G401.6 (cell line): ENCODE measurements around the gene CALN1.
"Not testable (repeated sequence)": the region's sequence is repeated elsewhere in the genome, so short reads cannot be mapped to it uniquely, and the experiment has no call there.

Experiments used
- FAIRE-seq: peaks from 2 replicates; lab custom pipeline; 2012; peaks lifted over from hg19 to GRCh38; lab: Jason Lieb, UNC

Gene CALN1

DNA sequence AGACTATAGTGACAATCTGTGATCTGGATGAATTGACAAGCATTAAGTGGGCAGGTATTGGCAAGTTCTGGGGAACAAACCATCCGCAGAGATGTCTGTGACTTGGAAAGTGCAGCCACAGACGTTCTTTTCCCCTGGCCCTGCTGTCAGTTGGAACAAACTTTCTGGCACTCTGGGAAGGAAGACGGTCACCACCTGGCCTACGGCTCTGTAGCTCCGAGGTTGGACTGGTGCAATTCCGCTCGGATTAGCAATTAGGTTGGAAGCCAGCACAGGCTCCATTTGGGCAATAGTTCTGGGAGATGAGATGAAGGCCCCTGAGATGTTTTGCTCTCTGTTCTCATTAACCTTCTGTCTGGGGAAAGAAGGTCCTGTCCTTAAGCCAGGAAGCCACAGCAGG, 437.5 kb downstream of the CALN1 start:
- no peak for FAIRE-seq

DNA sequence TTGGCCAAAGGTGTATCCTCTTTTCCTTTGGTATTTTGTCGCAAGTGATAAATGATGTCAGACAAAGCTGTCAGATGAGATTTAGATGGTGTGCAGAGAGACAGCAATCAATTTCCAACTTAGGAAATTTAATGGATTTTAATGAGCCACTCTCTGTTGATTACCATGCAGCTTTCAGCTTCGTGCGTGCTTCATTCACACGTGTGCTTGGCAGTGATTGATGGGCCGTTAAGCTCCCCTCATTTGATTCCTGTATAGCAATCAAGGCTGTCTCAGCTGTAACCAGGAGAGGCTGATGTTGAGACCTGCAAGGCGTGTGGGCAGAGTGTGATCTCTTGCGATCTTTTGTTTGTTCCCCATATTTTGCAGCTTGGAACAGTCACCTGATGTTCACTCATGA, 439.6 kb downstream of the CALN1 start:
- no peak for FAIRE-seq

DNA sequence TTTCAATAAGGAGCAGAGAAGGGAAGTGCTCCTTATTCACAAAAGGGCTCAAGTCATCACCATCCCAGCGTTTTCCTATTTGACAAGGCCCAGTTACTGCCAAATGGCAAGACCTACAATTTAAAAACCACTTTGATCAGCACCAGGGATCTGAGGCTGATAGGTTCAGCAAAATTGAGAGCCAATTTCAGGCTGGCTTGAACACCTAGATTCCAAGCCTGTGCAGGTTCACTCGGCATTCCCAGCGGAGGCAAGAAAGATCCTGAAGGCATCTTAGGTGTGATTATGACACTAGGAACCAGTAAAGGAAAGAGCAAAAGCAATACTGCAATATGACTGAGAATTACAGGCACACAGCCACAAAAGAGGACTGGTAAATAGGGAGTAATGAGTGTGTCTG, 441.4 kb downstream of the CALN1 start:
- no peak for FAIRE-seq

DNA sequence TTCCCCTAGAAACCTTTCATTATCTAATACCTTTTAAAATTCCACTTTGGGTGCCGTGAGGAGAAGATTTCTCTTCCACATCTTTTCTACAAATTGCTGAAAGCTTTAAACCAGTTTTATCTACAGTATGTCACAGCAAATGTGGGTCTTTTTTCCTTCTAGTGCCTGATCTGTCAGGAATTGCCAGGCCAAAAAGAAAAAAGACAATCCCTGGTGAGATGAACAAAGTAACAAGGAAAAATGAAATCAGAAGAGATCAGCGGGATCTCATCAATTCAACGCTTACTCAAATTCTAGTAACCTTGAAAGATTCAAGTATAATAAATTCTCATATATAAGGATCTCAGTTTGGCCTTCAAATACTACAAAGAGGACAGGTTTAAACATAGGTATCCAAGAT, 449.5 kb downstream of the CALN1 start:
- no peak for FAIRE-seq

DNA sequence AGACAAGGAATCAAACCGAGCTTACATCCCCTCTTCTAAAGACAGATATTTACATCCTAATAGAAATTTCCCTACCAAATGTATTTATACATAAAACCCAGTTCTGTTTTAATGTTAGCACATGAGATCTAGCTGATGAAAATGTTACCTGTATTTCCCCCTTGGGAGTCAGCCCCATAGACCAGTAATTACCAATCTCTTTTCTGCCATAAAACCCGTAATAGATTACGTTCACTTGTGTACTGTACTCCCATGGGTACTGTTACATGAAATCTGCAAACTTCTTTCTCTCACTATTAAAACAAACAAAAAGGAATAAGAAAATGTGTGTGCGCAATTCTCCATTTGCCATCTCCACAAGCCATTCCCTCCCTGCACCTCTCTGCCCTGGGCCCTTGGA, 450.9 kb downstream of the CALN1 start:
- FAIRE-seq = no peak

DNA sequence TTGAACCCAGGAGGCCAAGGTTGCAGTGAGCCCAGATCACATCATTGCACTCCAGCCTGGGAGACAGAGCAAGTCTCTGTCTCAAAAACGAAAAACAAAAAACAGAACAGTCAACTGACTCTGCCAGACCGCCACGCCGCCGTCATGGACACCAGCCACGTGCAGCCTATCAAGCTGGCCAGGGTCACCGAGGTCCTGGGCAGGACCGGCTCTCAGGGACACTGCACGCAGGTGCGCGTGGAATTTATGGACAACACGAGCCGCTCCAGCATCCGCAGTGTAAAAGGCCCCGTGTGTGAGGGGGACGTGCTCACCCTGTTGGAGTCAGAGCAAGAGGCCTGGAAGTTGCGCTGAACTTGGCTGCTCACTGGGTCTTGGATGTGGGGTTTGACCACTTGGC, 470.0 kb downstream of the CALN1 start:
- FAIRE-seq = no peak

DNA sequence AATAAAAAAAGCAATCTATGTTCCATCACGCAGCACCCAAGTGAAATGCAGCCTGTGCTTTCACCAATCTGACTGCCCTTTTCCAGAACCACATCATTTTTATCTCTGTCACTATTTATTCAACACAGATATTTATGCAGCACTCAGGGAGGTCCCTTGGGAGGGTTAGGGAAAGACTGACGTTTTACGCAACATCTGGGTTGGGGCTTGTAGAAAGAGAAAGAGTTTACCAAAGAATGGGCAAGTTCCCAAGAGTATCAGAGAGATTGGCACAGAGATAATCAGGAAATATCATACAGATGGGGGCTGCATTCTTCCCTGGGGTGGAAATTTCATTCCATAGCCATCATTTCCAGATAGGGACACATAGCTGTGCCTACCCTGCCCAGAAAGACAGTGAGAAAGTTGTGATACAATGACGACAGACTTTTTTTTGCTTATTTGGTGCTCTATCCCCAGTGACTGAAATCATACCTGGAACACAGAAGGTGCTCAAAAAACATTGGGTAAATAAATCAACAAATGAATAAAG, 474.2 kb downstream of the CALN1 start:
- no peak for FAIRE-seq

DNA sequence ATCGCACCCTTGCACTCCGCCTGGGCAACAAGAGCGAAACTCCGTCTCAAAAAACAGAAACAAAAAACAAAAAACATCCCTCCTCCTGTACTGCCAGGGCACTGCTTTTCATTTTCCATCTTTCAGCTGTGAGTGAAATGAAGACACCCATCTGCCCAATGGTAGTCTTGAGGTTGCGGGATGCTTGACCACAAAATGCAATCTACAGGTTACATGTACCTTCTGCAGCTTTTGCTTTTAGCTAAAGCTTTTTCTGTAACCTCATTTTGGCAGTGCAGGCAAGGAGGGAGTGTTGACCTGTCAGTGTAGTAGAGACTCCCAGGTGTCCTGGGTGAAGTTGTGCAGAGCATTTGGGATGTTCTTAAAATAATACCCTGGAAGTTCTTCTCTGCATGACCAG, 476.5 kb downstream of the CALN1 start:
- FAIRE-seq = no peak

DNA sequence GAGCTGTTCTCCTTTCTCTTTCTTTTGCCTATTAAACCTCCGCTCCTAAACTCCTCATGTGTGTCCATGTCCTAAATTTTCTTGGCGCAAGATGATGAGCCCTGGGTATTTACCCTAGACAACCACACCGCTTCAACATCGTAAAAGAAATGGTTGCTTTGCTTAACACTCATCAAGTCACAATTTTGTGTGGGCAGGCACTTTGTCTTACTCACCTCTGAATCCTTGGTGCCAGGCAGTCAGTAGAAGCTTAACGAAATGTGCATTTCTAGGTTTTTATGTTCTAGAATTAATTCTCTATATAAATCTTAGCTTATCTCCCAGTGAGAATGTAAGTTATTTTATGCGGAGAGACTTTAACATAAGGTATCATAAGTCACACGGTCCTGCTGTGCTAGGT, 478.7 kb downstream of the CALN1 start:
- no peak for FAIRE-seq

DNA sequence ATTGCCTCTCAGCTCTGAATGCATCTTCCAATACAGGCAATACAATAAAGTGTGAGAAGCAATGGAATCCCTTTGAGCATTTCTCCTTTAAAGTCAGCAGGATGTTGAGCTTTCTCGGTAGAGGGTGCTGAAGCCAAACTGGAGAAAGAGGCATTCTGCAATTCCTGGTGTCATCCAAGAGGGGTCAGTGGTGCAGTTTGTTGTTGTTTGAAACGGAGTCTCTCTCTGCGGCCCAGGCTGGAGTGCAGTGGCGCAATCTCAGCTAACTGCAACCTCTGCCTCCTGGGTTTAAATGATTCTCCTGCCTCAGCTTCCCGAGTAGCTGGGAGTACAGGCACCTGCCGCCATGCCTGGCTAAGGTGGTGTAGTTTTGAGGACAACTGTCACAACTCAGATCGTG, 486.5 kb downstream of the CALN1 start:
- no peak for FAIRE-seq

DNA sequence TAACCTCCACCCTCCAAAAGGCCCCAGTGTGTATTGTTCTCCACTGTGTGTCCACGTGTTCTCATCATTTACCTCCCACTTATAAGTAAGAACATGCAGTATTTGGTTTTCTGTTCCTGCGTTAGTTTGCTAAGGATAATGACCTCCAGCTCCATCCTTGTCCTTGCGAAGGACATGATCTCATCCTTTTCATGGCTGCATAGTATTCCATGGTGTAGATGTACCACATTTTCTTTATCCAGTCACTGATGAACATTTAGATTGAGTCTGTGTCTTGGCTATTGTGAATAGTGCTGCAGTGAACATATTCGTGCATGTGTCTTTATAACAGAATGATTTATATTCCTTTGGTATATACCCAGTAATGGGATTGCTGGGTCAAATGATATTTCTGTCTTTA, 497.9 kb downstream of the CALN1 start:
- FAIRE-seq = not testable (repeated sequence)

DNA sequence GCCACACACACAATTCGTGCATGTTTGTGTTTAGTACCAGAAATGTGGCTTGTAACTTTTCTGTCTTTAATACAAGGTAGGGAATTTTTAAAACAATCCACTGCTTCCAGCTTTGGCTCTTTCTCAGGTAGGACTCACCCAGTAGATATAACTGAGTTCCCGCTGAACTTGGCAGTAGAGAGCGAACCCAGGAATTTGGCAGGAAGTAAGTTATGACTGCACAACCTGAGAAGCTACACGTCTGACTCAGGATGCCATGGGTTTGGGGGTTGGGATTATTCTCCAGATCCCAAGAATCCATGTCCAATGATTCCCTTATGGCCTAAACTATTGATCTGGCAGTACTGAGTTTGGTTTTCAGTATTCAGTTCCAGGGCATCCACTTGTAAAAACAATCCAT, 499.7 kb downstream of the CALN1 start:
- no peak for FAIRE-seq

DNA sequence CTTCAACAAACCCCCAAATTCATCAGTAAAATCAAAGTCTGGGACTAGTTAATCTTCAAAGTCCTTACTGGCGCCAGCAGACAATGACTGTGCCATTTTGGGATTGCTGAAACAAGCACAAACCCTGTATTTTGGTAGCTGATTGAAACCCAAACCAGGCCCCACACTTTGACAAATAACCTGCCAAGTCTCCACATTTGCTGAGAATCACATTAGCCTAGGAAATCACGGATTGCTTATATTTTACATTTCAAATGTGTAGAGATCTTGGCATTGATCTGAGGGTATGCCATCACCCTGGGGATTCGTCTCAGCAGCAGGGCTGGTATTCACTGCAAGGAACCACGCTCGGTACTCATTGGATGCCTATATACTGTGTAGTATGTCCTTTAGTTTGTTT, 501.1 kb downstream of the CALN1 start:
- no peak for FAIRE-seq

DNA sequence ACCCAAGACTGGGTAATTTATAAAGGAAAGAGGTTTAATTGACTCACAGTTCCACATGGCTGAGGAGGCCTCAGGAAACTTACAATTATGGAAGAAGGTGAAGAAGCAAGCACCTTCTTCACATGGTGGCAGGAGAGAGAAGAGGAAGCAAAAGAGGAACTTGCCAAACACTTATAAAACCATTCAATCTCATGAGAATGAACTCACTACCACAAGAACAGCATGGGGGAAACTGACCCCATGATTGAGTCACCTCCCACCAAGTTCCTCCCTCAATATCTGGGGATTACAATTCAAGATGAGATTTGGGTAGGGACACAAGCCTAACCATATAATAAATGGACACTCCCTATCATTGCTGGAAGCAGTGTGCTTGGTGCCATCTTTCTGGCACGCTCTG, 506.3 kb downstream of the CALN1 start:
- no peak for FAIRE-seq

DNA sequence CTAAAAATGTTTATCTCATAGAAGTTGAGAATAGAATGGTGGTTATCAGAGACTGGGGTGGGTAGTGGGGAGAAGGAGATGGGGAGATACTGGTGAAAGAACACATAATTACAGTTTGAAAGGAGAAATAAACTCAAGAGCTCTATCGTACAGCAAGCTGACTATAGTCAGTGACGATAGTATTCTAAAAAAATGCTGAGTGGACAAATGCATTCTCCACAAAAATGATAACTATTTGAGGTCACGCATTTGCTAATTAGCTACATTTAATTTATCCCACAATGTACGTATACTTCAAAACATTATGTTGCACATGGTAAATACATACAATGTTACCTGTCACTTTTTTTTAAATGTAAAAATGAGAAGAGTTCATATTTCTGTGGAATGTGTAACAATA, 507.7 kb downstream of the CALN1 start:
- FAIRE-seq = no peak

DNA sequence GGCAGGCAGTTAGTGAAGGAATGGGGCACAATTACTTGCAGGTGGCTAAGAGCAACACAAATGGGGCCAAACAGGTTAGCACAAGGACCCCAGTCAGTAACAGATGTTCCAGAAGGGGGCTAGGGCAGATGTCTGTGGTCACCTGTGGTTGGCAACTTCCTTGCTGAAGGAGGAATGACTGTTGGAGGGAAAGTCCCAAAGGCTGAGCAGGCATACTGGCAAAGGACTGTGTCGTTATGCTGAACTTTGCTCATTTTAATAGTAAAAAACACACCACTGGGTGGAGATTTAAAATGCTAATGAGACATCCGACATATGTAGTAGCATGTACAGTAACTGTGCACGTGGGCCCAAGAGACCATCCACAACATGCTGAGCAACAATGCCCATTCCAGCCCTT, 511.6 kb downstream of the CALN1 start:
- no peak for FAIRE-seq

DNA sequence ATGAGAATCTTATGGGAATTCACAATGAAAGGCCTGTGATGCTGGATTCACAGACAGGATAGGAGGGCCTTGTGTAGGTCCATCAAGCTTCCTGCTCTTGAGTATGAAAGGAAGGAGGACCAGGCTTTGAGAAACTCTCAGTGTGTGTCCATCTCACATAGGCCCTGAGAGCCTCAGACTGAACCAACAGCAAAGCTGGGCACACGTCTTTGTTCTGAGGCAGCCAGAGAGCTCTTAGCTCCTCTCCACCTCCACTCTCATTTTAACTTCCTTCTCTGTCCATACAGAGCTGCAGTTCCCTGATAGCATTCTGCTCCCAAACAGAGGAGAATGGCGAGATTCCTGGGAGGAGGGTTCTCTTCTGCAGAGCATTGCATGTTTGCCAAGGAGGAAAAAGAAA, 515.6 kb downstream of the CALN1 start:
- FAIRE-seq = no peak

DNA sequence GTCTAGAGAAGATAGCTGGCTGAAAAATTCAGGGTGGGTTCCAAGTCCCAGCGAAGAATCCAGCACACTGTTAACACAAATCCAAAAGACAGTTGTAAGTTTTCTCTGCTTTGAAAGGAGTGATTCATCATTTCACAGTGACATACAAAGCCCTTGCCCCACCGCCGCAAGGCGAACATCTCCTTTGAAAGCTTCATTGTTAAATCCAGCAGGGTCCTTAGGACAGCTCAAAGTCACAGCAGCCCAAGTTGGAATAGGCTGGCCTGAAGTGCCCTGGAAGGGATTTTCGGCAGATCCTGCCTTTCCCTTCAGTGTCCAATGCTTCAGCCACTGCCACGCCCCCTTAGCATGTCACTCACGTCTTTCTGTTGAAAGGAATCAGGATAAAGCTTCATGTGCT, 526.1 kb downstream of the CALN1 start:
- no peak for FAIRE-seq

DNA sequence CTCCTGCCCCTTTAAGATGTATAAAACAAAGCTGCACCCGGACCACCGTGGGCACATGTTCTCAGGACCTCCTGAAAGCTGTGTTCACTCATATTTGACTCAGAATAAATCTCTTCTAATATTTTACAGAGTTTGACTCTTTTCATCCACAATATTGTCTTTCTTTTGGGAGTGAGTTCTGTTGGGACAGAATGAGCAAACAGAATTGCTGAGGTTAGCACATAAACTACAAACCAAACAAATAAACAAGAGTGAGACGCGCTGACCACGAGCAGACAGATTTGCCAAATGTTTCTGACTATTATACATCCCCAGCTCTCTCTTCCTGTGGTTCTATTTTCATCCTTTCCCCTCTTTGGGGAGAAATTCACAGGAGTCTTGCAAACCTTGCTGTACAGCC, 526.7 kb downstream of the CALN1 start:
- no peak for FAIRE-seq

DNA sequence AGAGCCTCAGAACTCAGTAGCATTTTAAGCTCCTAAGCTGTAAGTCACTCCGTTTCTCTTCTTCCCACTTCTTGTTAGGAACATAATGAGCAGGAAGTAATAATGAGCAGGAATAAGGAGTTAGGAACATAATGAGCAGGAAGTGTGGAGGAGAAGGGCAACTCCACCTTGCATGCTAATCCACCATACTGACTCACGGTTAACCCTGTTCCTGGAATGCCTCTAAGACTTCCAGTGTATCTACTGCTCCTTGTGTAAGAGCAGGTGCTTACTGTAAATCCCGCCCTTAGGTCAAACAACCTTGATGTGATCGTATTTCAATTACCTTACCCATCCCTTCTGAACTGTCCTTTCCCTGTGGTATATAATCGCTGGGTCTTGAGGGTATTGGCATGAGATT, 528.7 kb downstream of the CALN1 start:
- FAIRE-seq = no peak

DNA sequence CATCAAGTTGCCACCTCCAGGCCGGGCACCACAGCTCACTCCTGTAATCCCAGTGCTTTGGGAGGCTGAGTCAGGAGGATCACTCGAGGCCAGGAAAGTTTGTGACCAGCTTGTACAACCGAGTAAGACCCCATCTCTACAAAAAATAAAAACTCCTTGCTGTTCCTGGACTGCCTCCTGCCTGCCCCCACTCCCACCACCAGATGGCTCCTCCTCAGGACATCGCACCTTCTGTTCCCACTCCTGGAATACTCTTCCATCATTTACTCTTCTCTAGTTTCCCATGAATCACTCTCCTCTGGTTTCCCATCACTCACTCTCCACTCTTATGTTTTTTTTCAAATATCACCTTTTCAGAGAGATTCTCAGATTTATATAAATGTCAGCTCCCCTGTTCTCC, 540.7 kb downstream of the CALN1 start:
- FAIRE-seq = no peak

DNA sequence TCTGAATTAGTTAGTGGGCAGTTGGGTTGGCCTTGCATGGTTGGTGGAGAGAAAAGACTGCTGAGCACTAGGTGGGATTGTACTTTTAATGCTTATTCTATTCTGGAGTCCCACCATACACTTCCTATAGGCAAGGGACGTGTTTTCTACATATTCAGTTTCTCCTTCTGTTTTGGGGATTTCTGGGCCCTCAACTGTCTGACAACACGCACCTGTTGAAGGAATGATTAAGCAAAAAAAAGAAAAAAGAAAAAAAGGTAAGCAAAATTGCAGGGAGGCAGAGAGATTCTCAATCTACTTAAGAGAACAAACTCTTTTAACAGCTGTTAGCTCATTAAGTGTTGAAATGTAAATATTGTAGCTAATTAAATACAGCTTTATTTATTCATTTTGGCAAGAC, 541.3 kb downstream of the CALN1 start:
- FAIRE-seq = no peak

DNA sequence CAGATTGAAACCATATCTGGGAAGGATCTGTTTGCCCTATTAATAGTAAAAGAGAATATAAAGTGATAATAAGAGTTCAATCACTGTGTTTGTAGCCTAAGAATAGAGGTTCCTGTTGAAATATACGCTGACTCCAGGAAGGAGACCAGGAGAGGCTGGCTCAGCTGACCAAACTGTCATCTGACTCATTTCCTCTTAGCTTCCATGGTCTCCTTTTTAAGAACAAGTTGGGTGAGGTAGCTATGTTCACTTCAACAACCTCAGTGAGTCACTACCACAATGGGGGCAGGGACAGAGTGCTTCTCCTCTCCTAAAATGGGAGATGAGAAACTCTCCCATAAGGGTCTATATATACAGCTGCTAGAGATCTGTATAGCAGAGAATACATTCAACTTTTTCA, 543.3 kb downstream of the CALN1 start:
- FAIRE-seq = no peak

DNA sequence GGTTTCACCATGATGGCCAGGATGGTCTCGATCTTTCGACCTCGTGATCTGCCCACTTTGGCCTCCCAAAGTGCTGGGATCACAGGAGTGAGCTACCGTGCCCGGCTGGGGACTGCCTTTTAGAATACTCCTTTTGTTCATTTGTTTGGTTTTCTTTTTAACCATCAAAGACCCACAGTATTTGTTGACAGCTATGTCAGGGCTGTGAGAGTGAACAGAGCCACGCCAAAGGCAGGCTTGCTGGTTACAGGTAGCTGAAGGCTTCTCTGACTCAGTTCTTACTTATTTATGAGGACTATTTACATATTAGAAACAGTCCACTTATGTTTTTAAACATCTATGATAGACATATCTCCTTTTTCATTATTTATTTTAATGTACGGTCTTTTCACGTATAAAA, 544.5 kb downstream of the CALN1 start:
- no peak for FAIRE-seq

DNA sequence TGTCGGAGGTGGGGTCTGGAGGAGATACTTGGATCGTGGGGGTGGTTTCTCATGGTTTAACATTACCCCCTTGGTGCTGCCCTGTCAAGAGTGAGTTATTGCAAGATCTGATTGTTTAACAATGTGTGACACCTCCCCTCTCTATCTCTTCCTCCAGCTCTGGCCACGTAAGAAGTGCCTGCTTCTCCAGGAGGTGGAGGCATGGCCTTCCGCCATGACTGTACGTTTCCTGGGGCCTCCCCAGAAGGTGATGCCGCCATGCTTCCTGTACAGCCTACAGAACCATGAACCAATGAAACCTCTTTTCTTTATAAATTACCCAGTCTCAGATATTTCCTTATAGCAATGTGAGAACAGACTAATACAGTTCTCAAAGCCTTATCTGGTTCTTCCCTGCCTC, 547.0 kb downstream of the CALN1 start:
- FAIRE-seq = no peak

DNA sequence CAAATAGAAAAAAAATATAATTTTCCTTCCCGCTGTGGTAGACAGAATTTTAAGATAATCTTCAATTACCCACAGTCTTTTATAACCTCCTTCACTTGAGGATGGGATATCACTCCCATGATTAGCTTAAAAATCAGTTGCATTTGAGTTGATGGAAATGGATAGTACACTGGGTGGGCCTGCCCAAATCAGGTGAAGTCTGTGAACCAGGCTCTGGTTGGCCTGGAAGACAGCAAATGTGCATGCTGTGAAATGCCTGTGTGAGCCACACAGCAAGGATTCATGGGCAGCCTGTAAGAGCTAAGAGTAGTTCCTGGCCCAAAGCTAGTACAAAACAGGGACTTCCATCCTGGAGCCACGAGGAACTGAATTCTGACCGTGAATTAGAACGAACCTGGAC, 548.0 kb downstream of the CALN1 start:
- FAIRE-seq = no peak
